Measurements from ENCODE around the gene TSPOAP1. TPM values are rescaled to one million over a fixed set of nuclear protein-coding genes. Genes with fewer than 3 reads are reported as not detected.

The TSPOAP1 gene
- total RNA-seq, 1 donor from 2014 or later = 3.5 TPM

DNA sequence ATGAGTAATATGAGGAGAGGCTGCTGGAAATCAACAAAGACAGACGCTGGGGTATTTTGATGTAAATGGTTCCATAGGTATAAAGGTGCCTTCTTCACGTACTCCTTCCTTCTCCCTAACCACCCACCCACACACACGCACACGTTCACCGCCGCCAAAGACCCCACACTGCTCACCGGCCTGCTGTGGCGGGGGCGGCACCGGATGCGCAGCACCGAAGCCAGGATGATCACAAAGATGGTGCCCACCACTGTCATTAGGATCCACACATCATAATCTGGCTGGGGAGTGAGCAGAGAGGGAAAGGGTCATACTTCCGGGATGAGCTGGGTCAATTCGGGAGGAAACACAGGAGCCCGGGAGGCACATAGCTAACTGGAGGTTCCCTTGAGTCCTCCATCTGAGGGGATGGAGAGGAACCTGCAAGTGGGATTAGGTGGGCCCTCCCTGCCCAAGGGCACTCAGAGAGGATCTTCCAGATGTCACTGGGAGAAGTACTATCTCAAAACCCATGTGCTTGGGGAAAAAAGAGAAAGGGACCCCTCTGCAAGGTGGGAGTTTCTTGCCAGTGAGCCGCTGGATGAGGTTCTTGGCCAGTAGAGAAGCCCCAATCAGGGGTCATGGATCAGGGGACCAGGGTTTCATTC, 33.9 kb upstream of the TSPOAP1 start:
- TF ChIP-seq, protein P1, sequence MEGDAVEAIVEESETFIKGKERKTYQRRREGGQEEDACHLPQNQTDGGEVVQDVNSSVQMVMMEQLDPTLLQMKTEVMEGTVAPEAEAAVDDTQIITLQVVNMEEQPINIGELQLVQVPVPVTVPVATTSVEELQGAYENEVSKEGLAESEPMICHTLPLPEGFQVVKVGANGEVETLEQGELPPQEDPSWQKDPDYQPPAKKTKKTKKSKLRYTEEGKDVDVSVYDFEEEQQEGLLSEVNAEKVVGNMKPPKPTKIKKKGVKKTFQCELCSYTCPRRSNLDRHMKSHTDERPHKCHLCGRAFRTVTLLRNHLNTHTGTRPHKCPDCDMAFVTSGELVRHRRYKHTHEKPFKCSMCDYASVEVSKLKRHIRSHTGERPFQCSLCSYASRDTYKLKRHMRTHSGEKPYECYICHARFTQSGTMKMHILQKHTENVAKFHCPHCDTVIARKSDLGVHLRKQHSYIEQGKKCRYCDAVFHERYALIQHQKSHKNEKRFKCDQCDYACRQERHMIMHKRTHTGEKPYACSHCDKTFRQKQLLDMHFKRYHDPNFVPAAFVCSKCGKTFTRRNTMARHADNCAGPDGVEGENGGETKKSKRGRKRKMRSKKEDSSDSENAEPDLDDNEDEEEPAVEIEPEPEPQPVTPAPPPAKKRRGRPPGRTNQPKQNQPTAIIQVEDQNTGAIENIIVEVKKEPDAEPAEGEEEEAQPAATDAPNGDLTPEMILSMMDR (conservative IDR thresholded peaks at IDR 0.05; ENCODE audit: low read depth, low read length) = no peak
- DNase-seq (ENCODE audit: low read depth) = no peak

DNA sequence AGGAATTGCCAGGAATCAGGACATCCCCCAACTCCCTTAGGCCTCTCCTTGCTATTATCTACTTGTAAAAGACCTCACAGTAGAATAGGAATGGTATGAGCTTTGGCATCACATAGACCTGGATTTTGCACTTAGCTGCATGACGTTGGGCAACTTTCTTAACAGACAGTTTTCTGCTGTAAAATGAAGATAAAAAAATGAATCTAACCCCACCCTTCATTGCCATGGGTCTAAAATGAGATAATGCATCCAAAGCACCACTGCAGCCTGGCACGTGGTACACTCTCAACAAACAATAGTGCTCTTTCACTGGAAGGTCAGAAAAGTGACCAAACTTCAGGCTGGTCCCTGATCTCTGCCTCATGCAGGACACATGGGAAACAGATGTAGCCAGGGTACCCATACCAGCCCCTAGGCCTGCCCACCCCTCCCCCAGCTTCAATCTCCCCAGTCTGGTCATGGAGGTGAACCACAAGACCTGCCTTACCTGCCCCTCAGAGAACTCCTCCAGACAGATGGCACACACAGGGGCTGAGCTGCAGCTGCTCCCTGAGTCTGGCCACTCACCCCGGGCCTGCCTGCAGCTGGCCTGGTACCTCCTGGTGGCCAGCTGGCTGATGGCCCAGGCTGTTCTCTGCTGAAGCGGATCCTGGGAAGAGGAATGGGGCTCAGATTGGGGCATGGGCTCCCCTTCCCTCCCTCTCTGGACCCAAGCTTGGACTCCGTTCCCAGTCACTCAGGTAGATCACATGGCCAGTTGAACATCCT, 31.9 kb upstream of the TSPOAP1 start:
- DNase-seq (ENCODE audit: low read depth) = no peak
- no peak overlapping the region for H3K4me3 ChIP-seq (ENCODE audit: low read depth, low read length)
- TF ChIP-seq, protein P1 (conservative IDR thresholded peaks at IDR 0.05; ENCODE audit: low read depth, low read length) = no peak

More for the DNA sequence above, 33.9 kb upstream of the TSPOAP1 start:
- H3K4me3 ChIP-seq (ENCODE audit: low read depth, low read length) = no peak overlapping the region

DNA sequence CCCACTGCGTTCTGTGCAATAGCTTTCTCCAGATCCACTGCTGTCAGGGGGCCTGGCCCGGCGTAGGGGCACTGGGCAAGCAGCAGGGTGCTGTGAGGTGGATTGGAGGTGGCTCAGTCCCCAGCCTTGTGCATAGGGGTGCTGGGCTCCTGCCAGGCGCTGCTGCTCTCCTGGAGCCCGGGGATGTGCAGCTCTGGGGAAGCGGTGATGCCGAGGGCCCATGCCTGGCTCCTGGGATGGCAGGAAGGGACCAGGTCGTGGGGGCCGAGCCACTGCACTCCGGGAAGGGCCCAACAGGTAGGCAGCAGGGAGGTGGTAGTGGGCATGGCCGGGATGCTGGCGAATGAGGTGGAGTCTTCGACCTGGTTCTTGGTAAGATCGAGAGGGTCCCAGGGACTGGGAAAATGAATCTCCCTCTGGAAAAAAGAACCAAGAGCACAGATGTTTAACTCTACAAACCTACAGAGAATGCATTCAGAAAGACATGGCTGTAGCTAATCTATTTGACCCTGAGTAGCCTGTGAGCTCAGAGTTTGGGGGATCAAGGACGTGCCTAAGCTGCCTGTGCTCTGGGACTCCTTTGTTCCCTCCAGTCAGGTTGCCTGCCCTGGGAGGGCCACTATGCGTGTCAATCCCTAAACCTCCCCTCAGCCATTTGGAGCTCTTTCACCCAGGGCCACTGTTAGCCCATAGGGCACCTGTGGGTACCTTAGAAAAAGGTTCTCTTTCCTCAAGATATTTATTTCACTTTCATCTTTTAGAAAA, 30.0 kb upstream of the TSPOAP1 start:
- TF ChIP-seq, protein P1 (conservative IDR thresholded peaks at IDR 0.05; ENCODE audit: low read depth, low read length) = no peak

DNA sequence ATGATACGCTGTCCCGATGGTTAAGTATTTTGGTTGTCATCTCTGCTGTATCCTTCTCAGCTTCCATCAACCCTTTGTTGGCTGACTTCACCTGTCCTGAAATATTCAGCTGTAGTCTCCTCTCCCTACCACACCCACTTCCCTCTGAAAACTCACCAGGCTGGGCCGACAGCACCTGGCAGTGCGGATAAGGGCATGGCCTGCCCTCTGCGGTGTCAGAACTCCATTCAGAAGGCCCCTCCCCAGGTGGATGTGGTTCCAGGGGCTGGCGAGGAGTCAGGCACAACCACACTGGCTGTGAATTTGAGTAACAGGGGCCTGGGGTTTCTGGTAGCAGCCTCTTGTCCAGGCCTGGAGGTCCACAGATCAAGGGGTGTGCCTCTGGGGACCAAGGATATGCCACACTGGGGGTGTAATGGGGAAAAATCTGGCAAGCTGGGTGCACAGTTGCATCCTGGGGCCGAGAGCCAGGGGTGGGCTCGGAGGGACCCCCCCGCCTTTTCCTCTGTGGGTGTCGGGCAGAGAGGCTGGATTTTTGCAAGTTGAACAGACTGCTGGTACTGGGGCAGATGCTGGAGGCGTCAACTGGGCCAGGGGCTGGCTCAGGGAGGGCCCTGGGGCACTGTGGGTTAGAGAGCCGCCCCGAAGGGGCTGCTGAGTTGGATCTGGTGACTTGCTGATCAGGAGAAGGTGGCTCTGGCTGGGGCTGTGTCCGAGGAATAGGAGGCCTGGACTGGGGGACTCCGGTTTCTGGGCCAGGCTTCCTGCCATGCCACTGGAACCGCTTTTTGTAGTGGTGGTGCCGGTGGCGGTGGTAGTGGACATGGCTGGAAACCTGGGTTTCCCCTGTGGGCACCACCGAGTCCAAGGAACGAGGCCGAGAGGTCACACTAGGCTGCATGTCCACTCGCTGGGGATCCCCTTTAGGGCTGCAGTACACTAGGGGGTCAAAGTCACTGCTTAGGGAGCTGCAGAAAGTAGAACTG, 29.0 kb upstream of the TSPOAP1 start:
- no peak overlapping the region for H3K4me3 ChIP-seq (ENCODE audit: low read depth, low read length)
- TF ChIP-seq, protein P1 (conservative IDR thresholded peaks at IDR 0.05; ENCODE audit: low read depth, low read length) = no peak
- no peak for DNase-seq (ENCODE audit: low read depth)

More for the DNA sequence above, 30.0 kb upstream of the TSPOAP1 start:
- DNase-seq (ENCODE audit: low read depth) = no peak
- no peak overlapping the region for H3K4me3 ChIP-seq (ENCODE audit: low read depth, low read length)

DNA sequence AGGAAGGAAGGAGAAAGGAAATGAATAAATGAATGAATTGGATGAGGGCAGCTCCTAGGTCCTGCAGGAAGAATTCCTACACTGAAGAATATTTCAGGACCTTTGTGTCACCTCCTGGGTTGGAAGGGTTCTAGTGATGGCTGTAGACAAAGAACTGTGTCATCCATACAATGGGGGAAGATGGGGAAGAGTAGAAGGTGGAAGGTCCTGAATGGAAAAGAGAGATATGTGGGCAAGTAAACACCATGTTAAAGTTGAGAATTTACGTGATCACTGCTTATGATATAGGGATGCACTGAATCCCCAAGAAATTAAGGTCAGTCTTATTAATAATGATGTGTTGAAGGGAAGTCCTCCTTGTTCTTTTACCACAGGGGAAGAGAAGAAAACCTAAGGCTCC, 27.6 kb upstream of the TSPOAP1 start:
- no peak for DNase-seq (ENCODE audit: low read depth)
- TF ChIP-seq, protein P1 (conservative IDR thresholded peaks at IDR 0.05; ENCODE audit: low read depth, low read length) = no peak
- H3K4me3 ChIP-seq (ENCODE audit: low read depth, low read length) = no peak overlapping the region

Measured in epithelial cell of proximal tubule (primary cell).